ENCODE measurements around the gene CCNG1. TPM values are rescaled to one million over a fixed set of nuclear protein-coding genes. Genes with fewer than 3 reads are reported as not detected.

CCNG1 gene
- total RNA-seq, 4 donors from 2014 or later: 46.4 to 92.3 (median 64.9) TPM

DNA sequence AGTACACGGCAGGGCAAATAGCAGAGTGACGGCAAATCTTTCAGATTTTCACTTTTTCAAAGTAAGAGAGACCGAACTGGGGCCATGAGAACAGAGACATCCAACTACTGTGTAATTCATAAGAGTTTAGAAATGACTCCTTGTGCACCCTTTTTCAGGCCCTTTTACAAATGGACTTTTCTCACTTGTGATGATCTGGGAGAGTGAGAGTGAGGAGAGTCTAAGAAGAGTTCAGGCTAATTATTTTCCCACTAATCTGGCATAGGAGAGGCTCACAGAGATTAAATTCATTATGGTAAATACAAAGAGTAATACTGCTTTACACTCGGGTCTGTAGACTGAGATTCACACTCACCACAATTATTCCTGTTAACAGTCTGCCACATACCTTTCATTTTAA, 880 bp upstream of the CCNG1 start:
- no peak for TF ChIP-seq POLR2A (IDR thresholded peaks at IDR 0.05)
- TF ChIP-seq, protein P1, sequence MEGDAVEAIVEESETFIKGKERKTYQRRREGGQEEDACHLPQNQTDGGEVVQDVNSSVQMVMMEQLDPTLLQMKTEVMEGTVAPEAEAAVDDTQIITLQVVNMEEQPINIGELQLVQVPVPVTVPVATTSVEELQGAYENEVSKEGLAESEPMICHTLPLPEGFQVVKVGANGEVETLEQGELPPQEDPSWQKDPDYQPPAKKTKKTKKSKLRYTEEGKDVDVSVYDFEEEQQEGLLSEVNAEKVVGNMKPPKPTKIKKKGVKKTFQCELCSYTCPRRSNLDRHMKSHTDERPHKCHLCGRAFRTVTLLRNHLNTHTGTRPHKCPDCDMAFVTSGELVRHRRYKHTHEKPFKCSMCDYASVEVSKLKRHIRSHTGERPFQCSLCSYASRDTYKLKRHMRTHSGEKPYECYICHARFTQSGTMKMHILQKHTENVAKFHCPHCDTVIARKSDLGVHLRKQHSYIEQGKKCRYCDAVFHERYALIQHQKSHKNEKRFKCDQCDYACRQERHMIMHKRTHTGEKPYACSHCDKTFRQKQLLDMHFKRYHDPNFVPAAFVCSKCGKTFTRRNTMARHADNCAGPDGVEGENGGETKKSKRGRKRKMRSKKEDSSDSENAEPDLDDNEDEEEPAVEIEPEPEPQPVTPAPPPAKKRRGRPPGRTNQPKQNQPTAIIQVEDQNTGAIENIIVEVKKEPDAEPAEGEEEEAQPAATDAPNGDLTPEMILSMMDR (IDR thresholded peaks at IDR 0.05): no peak
- intact Hi-C loops (cut with DNase I; ENCODE audit: low total_unique reads): no loop called here
- DNase-seq (ENCODE audit: low spot score in 2 of 2): no peak
- H3K4me3 ChIP-seq (ENCODE audit: low read depth, poor library complexity, severe bottlenecking): no peak overlapping the region
- 80 to 83% methylated on average over 4 of the region's 4 CpGs for WGBS, 2 donors

DNA sequence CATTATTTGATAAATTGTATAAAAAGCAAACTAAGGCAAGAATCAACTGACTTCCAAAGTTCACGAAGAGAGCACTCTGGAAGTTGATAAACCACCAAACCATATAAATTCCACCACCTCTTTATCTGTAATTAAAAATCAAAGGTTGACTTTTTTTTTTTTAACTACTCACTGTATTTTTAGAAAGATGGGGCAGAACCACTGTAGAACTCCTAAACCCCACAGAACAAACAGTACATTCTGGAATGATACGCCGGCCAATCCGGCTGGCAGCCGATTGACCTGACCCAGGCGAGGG, 435 bp upstream of the CCNG1 start:
- 4 to 5% methylated on average over 6 of the region's 6 CpGs for WGBS, 2 donors
- intact Hi-C loops (cut with DNase I; ENCODE audit: low total_unique reads): no loop called here
- peak overlapping the region; percentile 87 for H3K4me3 ChIP-seq (ENCODE audit: low read depth, poor library complexity, severe bottlenecking)

DNA sequence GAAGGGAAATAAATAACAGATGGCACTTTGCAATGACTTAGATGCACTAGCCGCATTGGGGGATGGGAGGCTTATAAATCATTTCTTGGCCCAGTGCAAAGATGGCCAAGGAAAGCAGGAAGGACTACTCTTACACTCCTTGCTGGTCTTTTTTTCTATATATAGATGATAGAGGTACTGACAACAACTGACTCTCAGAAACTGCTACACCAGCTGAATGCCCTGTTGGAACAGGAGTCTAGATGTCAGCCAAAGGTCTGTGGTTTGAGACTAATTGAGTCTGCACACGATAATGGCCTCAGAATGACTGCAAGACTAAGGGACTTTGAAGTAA, 1.7 kb downstream of the CCNG1 start:
- no peak for DNase-seq (ENCODE audit: low spot score in 2 of 2)
- TF ChIP-seq, protein P1 (IDR thresholded peaks at IDR 0.05): no peak
- TF ChIP-seq POLR2A (IDR thresholded peaks at IDR 0.05): no peak
- intact Hi-C loops (cut with DNase I; ENCODE audit: low total_unique reads): no loop called here
- no peak overlapping the region for H3K4me3 ChIP-seq (ENCODE audit: low read depth, poor library complexity, severe bottlenecking)
- 32 to 45% methylated on average over 2 of the region's 2 CpGs for WGBS, 2 donors

More for the DNA sequence above, 435 bp upstream of the CCNG1 start:
- no peak for TF ChIP-seq POLR2A (IDR thresholded peaks at IDR 0.05)
- TF ChIP-seq, protein P1 (IDR thresholded peaks at IDR 0.05): no peak
- DNase-seq (ENCODE audit: low spot score in 2 of 2): no peak

DNA sequence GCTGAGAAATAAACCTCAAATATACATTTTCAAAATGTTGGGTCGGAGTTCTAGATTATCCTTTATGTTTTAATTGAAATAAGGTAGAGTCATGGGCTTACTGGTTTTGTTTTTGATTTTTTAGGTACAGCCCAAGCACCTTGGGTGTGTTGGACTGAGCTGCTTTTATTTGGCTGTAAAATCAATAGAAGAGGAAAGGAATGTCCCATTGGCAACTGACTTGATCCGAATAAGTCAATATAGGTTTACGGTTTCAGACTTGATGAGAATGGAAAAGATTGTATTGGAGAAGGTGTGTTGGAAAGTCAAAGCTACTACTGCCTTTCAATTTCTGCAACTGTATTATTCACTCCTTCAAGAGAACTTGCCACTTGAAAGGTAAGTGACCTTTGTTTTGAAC, 3.6 kb downstream of the CCNG1 start:
- WGBS, 2 donors: 86 to 95% methylated on average over 3 of the region's 3 CpGs
- no peak overlapping the region for H3K4me3 ChIP-seq (ENCODE audit: low read depth, poor library complexity, severe bottlenecking)

DNA sequence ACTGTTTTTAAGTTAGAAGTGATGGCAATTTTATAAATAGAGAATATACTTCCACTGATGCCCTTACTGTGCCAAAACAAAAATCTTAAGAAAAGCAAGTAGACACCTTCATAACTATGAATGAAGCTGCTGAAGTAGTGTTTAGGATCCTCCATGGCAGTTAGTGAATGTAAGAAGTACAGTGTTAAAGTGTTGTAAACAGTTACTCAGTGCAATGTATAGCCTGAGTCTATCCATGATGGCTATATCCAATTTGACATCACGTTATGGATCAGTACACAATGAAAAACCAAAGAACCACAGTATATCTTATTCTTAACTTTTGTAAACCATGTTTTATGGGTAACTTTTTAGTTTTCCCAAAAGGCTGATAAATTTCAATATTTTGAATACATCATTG, 7.1 kb downstream of the CCNG1 start:
- TF ChIP-seq, protein P1 (IDR thresholded peaks at IDR 0.05): no peak
- no peak for TF ChIP-seq POLR2A (IDR thresholded peaks at IDR 0.05)

More for the DNA sequence above, 3.6 kb downstream of the CCNG1 start:
- intact Hi-C loops (cut with DNase I; ENCODE audit: low total_unique reads): no loop called here
- no peak for DNase-seq (ENCODE audit: low spot score in 2 of 2)
- TF ChIP-seq, protein P1 (IDR thresholded peaks at IDR 0.05): no peak
- no peak for TF ChIP-seq POLR2A (IDR thresholded peaks at IDR 0.05)

DNA sequence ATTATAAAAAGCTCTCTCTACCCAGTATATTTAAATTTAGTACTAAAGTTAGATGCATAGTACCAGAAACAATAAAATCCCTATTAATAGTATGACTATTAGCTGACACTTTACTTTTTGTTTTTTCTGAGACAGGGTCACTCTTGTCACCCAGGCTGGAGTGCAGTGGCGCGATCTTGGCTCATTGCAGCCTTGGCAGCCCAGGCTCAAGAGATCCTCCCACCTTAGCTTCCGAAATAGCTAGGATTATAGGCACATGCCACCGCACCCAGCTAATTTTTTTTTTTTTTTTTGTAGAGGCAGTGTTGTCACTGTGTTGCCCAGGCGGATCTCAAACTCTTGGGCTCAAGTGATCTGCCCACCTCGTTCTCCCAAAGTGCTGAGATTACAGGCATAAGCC, 8.0 kb downstream of the CCNG1 start:
- DNase-seq (ENCODE audit: low spot score in 2 of 2): no peak
- H3K4me3 ChIP-seq (ENCODE audit: low read depth, poor library complexity, severe bottlenecking): no peak overlapping the region
- no peak for TF ChIP-seq POLR2A (IDR thresholded peaks at IDR 0.05)
- TF ChIP-seq, protein P1 (IDR thresholded peaks at IDR 0.05): no peak
- 94 to 96% methylated on average over 6 of the region's 6 CpGs for WGBS, 2 donors
- intact Hi-C loops (cut with DNase I; ENCODE audit: low total_unique reads): no loop called here

More for the DNA sequence above, 7.1 kb downstream of the CCNG1 start:
- H3K4me3 ChIP-seq (ENCODE audit: low read depth, poor library complexity, severe bottlenecking): no peak overlapping the region
- intact Hi-C loops (cut with DNase I; ENCODE audit: low total_unique reads): no loop called here
- no peak for DNase-seq (ENCODE audit: low spot score in 2 of 2)
- WGBS, 2 donors: 91 to 92% methylated on average over 1 of the region's 1 CpG
